ENCODE measurements around the gene AGPAT3.
A peak's percentile ranks its signal among the peaks of the same experiment; 100 is the strongest.

The AGPAT3 gene

DNA sequence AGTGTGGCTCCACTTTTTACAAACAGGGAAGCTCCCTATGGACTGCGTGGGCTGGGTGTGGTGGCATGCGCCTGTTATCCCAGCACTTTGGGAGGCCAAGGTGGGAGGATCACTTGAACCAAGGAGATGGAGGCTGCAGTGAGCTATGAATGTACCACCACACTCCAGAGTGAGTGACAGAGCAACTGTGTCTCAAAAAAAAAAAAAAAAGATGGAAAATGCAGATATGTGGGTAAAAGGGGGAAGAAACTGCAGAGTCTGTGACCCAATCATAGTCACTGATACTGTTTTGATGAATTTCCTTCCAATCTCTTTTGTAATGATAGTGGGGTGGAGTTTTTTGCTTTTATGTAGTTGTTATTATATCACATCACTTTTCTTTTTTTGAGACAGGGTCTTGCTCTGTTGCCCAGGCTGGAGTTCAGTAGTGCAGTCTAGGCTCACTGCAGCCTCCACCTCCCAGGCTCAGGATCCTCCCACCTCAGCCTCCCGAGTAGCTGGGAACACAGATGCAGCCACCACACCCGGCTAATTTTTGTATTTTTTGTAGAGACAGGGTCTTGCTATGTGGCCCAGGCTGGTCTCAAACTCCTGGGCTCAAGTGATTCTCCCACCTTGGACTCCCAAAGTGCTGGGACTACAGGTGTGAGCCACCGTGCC is 138.4 kb downstream of the AGPAT3 start:
- no peak for DNase-seq

DNA sequence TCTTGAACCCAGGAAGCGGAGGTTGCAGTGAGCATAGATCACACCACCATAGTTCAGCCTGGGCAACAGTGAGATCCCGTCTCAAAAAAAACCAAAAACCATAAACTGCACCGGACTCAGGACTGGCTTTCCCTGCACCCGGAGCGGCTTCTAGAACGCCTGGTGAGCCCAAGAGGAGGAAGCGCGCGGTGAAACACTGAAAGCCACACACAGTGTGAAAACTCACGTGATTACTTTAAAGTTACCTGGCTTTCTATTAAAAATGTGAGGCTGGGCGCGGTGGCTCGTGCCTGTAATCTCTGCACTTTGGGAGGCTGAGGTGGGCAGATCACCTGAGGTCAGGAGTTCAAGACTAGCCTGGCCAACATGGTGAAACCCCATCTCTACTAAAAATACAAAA is 140.0 kb downstream of the AGPAT3 start:
- no peak for DNase-seq

DNA sequence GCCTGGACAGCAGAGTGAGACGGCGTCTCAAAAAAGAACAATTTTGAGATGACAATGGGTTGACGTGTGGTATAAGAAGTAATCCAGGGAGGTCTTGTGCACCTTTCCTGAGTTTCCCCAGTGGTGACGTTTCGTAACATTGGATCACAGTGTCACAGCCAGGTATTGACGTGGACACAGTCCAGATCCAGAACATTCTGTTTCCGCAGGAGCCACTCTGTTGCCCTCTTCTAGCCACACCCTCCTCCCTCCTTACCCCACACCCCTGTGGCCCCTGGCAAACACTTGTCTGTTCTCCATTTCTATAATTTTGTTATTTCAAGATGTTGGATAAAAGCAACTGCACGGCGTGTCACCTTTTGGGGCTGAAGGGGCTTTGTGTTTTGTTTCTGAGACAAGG is 140.6 kb downstream of the AGPAT3 start:
- DNase-seq = no peak

DNA sequence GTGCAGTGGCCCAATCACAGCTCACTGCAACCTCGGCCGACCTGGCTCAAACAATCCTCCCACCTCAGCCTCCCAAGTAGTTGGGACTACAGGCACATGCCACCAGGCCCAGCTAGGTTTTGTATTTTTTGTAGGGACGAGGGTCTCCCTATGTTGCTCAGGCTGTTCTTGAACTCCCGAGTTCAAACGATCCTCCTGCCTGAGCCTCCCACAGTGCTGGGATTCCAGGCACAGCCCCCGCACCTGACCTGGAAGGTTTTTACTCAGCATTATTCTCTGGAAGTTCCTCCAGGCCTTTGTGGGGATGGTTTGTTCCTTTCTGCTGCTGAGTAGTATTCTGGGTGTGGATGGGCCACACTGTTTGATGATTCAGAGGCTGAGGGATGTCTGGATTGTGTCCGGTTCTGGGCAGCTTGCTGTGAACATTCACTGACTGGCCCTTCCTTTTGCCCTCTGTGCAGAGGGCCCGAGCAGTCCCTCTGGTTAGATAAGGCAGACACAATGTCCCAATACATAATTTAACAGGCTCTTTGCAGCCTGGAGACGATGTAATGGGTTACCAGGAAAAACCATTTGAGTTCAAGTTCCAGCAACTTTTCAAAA is 141.1 kb downstream of the AGPAT3 start:
- no peak for DNase-seq

DNA sequence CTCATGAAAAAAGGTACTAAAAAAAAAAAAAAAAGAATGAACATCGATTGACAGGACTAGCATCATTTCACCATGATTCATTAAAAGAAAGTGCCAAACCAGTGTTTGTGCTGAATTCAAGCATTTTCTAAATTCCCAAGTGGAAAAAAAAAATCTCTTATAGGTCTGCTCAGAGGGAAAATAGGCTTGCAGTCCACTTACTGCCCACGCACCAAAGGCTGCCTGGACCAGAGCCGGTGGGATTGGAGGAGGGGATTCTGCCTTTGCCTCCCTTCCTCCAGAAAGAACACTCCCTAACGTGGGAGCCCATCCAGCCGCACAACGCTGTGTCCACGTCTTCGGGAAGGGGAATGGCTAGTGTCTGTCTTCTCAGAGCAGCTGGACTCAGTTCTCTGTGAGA is 141.6 kb downstream of the AGPAT3 start:
- DNase-seq = no peak

DNA sequence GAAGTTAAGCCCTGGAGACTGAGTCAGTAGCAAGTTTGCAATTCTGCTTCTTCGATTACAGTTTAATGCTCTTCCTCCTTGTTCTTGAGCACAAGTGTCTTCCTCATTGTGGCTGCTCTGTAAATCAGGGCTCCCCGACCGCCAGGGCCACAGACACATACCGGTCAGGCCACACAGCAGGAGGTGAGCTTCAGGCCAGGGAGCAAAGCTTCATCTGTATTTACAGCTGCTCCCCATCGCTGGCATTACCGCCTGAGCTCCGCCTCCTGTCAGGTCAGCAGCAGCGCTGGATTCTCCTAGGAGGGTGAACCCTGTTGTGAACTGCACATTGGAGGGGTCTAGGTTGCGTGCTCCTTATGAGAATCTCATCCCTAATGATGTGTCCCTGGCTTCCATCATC is 145.4 kb downstream of the AGPAT3 start:
- no peak for DNase-seq

DNA sequence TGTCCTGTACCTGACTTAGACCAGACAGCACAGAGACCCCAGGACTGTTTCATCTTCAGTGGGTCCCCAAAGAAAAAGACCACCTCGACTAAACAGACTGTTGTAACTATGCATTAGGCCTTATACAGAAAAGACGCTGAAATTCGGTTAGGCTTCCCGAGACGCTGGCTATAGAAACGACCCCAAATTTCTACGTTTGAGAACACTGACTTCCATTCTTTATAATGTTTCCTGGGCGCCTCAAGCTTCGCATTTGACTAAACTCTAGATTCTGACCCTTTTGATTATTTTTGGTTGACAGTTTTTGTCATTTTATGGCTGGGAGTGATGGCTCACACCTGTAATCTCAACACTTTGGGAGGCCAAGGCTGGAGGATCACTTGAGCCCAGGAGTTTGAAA is 146.1 kb downstream of the AGPAT3 start:
- DNase-seq = no peak

DNA sequence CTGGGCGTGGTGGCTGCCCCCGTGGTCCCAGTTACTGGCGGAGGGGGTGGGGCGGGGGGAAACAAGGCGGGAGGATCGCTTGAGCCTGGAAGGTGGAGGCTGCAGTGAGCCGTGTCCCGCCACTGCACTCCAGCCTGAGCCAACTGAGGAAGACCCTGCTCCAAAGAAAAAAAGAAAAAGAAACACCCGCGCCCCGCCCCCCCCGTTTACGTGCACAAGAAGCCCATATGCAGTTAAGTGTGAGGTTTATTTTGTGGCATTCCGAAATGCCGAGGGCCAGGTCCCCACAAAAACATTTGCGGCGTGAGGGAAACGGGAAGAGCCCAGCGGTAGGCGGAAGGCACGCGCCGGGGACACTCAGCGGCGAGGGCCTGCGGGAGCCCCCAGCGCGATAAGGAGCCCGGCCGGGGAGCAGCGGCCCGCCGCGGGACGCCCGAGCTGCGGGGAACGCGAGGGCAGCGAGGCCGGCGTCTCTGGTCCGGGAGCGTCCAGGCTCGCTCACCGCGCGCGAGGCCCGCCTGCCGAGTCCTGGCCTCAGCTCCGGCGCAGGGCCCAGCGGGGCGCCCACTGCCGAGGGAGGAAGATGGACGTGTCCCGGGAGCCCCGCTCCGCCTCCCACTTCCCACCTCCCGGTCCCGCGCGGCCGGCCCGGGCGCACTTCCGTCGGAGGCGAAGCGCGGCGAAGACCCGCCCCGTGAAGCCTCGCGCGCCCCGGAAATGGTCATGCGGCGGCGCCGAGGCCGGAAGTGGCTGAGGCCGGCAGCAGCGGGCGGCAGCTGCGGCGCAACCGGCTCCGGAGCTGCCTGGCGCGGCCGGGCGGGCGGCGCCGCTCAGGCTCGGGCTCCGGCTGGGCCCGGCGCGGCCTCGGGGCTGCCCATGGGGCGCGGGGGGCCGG is 146.8 kb downstream of the AGPAT3 start, which contains the start of gene TRAPPC10:
TRAPPC10 (plus strand) TSS at position 731 of the 895 bp plus-strand sequence. CDS start 185 bp downstream, outside the sequence.
- DNase-seq = no peak

DNA sequence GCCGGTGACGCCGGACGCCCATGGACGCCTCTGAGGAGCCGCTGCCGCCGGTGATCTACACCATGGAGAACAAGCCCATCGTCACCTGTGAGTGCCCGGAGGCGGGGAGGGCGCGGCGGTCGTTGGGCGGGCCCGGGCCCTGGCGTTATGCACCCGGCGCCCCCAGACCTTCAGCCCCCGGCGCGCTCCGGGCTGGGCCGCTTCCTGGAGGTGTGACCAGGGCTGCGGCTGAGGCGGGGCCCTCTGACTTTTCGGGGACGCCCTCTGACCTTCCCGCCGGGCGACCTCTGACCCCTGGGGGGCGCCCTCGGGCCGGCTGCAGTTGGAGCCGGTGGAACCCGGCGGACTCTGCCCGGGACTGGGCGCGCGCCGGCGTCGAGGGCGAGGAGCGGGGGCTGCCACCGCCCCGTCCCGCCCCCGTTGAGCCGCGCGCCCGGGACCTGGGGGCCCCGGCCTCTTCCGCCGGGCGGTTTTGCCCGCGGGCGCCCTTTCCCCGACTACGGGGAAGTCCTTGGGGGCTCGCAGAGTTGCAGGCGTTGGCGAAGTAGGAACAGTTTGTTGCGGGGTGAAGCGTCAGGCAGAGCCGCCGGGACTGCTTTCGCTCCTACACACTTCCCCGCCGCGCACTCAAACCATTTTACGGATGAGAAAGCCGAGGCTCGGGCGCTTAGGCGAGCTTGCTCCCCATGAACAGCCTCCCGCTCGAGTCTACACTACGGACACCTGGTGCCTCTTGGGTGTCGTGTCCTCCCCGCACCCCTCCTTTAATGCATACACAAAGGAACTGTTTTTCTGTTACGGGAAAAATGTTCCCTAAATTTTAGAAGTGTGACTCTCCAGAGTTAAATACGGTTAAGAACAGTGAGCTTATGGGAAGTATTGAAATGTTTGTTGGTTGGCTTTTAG is 147.7 kb downstream of the AGPAT3 start:
- DNase-seq = no peak

DNA sequence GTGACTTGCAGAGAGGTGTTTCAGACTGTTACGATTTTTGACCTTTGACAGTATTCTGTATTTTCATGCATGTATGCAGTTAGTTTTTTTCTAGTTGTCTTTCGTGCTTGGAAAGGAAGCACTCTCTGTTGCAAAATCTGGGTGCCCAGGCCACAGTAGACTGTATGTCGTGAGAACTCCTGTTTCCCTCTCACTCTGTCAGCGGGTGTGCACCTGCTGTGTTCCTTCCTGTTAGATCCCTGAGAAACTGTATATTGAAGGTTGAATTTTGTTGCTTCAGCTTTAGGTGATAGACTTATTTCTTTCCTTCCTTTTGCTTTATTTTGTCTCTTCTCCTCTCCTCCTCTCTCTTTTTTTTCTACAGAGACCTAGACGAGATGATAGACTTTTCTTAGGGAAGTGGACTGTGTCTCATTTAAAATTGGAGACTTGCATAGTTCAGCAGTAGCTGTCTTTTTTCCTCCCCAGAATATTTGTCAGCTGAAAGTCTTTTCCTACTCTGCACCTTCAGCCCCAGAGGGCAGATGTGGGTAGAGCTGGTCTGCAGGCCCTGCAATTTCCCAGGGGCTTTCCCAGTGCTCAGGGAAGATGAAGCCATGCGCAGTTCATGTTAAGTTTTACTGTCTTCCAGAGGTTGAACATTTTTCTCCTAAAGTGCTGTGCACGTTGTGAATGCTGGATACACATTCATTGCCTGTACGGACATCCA is 148.5 kb downstream of the AGPAT3 start:
- DNase-seq = no peak

DNA sequence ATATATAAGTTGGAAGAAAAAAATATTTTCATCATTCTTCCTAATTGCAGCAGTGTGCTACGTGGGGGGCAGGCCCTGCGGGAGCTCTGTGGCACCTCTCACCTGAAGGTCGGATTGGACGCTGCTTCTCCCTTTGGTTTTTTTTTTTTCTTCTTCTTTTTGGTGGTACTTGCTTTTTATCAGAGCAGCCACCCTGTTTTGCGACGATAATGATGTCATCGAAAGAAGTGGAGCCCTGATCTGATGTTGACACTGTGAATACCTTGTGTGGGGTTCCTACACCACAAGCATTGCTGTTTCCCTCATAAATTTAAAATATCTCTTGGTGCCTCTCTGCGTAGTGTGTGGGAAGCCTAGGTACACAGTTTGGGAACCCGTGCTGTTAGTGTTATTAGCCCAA is 152.6 kb downstream of the AGPAT3 start:
- no peak for DNase-seq

DNA sequence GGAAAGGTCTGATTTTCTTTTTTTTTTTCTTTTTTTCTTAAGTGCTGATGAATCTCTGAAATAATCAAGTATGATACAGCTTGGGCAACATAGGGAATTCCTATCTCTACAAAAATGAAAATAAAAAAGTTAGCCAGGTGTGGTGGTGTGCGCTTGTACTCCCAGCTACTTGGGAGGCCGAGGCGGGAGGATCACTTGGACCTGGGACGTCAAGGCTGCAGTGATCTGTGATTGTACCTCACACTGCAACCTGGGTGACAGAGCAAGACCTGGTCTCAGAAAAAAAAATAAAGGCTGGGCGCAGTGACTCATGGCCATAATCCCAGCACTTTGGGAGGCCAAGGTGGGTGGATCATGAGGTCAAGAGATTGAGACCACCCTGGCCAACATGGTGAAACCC is 153.1 kb downstream of the AGPAT3 start:
- no peak for DNase-seq

DNA sequence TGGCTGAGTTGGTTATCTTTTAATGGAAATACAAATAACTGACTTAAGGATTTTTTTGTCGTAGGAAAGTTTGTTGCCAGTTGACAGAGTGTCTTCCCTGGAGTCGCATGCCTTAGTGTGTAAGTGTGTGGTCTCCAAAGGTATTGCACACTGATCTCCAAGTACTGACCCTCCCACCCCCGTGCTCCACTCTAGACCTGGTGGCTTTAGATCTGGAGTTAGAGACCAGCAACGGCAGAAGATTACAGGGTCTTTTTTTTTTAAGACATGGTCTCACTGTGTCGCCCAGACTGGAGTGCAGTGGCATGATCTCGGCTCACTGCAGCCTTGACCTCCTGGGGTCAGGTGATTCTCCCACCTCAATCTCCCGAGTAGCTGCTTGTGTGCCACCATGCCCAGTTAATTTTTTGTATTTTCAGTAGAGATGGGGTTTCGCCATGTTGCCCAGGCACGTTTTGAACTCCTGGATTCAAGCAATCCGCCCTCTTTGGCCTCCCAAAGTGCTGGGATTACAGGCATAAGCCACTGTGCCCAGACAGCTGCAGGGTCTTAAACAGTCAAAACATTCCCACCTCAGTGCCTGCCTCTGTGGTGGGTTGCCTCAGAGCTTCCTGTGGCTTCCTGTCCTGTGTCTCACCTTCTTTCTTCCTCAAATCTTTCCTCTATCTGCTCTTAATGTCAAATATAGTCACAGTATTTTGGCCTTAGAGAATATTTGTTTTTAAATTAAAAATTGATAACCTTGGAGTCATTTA is 154.0 kb downstream of the AGPAT3 start:
- no peak for DNase-seq

DNA sequence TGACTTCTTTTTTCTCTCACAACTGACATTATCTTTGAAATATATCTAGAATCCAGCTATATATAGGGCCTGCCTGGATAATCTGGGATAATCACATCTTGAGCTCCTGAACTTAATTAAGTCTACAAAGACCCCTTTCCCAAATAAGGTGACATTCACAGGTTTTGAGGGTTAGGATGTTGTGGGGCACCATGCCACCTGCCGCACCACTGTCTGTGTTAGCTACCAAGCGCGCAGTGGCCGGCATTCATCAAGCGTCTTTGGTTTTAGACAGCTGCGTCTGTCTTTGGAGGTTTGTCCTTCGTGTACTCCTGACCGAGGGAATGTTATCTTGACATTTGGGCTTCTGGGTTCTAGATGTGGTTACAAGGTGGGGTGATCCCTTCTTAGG is 154.5 kb downstream of the AGPAT3 start:
- DNase-seq = no peak

DNA sequence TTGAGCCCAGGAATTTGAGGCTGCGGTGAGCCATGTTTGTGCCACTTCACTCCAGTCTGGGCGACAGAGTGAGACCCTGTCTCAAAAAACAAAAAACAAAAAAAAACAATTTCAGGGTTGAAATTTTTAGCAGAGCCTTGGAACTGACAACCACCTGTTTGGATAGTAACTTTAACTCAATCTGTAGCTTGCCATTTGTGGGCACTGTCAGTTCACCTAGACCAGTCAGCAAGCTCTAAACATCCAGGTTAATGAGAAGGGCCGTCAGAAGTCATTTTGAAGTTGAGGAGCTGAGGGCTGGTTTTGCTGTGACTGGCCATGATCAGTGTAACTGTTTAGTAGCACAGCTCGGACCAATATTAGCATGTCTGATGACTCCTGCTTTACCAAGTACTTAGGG is 155.5 kb downstream of the AGPAT3 start:
- DNase-seq = no peak

DNA sequence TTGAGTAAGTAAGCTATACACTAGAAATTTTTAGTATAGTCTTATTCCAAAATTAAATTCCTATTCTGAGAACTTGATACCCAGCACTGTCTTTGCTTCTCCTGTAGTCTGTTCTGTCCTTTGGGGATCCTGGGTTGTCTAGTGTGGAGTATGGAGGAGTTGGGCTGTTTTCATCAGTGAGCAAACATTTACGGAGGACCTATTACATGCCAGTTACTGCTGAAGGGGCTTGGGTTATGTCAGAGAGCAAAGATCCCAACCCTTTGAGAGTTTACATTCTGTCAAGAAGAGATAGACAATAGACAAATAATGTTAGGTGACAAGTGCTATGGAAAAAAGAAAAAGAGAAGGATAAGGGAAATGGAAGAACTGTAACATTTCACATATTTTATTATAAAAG is 156.0 kb downstream of the AGPAT3 start:
- no peak for DNase-seq

DNA sequence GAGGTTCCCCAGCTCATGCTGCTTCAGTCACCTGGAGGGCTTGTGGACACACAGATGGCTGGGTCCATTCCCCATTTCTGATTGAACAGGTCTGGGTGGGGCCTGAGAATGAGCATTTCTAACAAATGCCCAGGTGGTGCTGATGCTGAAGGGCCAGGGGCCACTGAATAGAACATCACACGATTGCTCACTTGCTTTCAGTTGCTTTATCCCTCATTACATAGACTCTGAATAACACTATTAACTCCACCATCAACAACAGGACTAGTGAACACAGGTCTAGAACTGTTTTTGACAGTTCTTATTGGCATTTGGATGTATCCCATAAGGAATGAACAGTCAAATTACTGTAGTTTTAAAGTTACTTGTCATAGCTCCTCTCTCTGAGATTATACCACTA is 159.2 kb downstream of the AGPAT3 start:
- no peak for DNase-seq

DNA sequence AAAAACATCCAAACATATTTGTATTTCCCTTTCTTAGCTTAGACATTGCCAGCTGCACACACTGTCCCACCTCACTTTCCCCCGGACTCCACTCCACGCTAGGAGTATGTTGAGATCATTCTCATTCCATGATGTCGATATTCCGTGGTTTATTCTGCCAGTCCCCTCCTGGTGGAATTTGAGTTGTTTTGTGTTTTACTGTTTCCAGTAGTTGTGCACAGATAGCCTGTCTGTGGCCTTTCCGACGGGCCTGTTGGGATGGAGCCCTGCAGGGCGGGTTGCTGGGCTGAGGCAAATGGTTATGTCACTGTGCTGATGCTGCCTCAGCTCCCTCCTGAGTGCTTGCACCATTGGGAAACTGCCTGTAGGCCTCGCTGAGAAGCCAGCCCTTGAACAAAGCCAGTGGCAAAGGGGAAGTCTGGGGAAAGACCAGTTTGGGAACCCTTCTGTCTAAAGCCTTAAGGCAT is 159.9 kb downstream of the AGPAT3 start:
- DNase-seq = peak; percentile 45

DNA sequence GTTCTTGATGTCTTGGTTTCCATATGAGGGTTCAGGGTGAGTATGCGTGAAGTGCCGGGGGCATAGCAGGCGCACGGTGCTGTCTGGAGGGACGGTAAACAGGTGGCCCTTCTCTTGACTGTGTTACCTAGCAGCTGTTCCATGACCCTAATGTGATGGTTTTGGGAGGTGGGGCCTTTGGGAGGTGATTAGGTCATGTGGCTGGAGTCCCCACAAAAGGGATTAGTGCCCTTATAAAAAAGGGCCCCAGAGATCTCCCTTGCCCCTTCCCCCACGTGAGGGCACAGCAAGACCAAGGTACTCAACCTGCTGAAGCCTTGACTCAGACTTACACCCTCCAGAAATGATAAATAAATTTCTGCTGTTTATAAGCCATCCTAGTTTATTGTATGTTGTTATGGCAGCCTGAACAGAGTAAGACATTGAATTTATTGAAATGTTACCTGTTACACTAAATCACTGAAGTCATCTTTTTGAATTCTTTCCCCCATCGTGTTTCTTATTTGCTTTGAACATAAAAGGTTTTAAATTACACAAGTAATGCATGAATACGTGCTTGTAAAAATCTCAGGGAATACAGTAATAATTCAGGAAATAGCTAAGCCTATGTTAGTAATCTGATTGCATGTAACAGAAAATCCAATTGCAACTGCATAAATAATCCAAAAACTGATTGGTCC is 162.7 kb downstream of the AGPAT3 start:
- no peak for DNase-seq

DNA sequence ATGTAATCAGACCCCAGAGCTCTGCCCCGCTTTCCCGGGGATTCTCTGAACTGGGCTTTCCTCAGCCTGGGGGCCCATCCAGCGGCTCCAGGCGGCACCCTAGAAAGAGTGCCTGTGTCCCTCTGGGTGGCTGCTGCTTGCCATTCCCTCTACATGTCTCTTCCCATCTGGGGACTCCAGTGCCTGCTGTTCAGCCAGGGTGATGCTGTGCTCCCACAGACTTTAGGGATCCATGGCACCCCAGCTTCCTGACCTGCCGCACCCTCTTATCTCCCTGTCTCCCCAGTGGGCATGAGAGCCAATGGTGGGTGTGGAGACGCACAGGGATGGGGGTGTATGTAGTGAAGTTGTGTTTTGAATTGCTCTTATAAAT is 163.2 kb downstream of the AGPAT3 start:
- no peak for DNase-seq

Measured in SIG-M5 (cell line).